Stimulated activated naive B cell treated with anti-CD40 and anti-IgM and Interleukin-4, amounts not matched to agents 10 μg/mL and 1 μg/mL and 100 μg/mL, for 72 hours (primary cell): ENCODE measurements around the gene GTF2F2.
A peak's percentile ranks its signal among the peaks of the same experiment; 100 is the strongest.

Experiments used
- ATAC-seq, 2 donors: fragments of 150-1000 bp; cut with Tn5 transposase; replicated peaks; 2 replicates each; pipeline ENCODE4 v1.10.0; 2021; ENCODE audit warnings: moderate library complexity in 1 of 2
- DNase-seq: peaks from one replicate; pipeline ENCODE4 v3.0.0; 2021
- H3K27ac Mint-ChIP-seq: one replicate; pipeline ENCODE4 v1.8.0; 2022; ENCODE audit warnings: mild to moderate bottlenecking, mixed read lengths
- H3K27me3 Mint-ChIP-seq, 2 donors: one replicate each; pipeline ENCODE4 v1.8.0; 2022; ENCODE audit warnings: mixed read lengths in 2 of 2
- H3K36me3 Mint-ChIP-seq, 2 donors: one replicate each; pipeline ENCODE4 v1.8.0; 2022; ENCODE audit warnings: mixed read lengths in 2 of 2, mild to moderate bottlenecking in 1 of 2
- H3K4me1 Mint-ChIP-seq, 2 donors: one replicate each; pipeline ENCODE4 v1.8.0; 2022; ENCODE audit warnings: mixed read lengths in 2 of 2, mild to moderate bottlenecking in 1 of 2
- H3K4me3 Mint-ChIP-seq, 2 donors: one replicate each; pipeline ENCODE4 v1.8.0; 2022; ENCODE audit warnings: mild to moderate bottlenecking in 2 of 2, mixed read lengths in 2 of 2, moderate library complexity in 1 of 2
- H3K9me3 Mint-ChIP-seq, 2 donors: one replicate each; pipeline ENCODE4 v1.8.0; 2022; ENCODE audit warnings: mixed read lengths in 2 of 2, mild to moderate bottlenecking in 1 of 2

Gene GTF2F2

DNA sequence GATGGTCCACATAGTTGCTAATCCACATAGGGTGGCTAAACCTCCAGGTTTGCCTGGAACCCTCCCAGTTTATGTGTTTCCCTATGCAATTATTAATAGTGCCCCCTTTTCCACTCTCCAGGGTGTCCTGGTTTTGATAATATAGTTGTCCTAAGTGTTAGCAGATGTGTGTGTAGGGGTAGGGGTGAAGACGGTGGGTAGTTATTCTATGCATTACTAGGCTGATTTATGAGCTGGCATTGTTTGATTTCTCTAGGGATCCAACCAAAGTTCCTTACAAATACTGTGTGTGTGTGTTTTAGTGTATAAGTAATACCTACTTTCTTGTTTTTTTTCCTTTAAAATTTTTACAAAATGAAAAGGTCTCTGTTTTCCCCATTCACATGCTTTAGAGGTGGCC is 21.1 kb downstream of the GTF2F2 start:
- peaks cover 26 to 50% of the 10 kb centered on the region in 2 donors for H3K36me3 Mint-ChIP-seq
- peaks cover 21% of the 10 kb centered on the region in 2 donors for H3K4me1 Mint-ChIP-seq
- no peaks in the 10 kb centered on the region for H3K27me3 Mint-ChIP-seq
- DNase-seq (no peak), ATAC-seq (no peak)
- H3K9me3 Mint-ChIP-seq, result no peaks in the 10 kb centered on the region
- no peak overlapping the region for H3K4me3 Mint-ChIP-seq
- no peak overlapping the region for H3K27ac Mint-ChIP-seq

DNA sequence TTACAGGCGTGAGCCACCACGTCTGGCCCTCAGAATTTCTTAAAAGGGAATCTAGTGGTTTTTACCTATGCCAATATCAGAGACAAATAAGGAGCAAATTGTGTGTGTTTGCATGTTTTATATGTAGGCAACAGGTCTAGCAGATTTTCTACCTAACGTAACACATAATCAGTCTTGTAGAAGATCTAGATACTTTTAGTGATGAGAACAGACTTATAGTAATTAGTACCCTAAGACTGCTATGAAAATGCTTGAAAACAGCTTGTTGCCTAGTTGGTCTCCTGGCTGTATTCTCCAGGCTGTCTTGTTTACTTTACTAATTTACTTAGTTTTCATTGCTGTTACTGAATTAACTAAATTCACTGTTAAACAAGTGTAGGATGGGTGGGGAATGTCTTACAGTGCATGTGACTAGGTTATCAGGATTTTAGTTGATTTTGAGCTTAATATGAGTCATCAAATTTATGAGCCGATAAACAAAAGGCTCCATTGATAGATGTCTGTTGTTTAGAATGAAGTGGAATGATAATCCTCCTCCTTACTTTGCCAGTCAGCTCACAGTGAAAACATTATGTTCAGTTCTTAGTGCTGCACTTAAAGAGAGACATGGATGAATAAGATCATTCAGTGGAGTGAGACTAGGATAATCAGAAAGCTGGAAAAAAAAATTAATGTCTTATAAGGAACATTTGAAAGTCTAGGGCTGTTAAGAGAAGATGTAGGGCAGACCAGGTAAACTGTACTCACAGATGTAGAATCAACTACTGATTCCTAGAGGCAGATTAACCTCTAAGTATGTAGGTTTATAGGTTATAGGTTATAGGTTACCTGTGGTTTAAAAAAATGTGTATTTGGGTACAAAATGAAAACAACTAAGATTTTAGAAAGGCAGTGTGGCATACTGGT is 22.4 kb downstream of the GTF2F2 start:
- ATAC-seq (no peak), DNase-seq (no peak)
- H3K4me1 Mint-ChIP-seq, result peaks cover 24 to 32% of the 10 kb centered on the region in 2 donors
- H3K4me3 Mint-ChIP-seq, result no peak overlapping the region
- peak overlapping the region; percentile 6 for H3K27ac Mint-ChIP-seq
- no peaks in the 10 kb centered on the region for H3K27me3 Mint-ChIP-seq
- no peaks in the 10 kb centered on the region for H3K9me3 Mint-ChIP-seq
- H3K36me3 Mint-ChIP-seq, result peaks cover 31 to 55% of the 10 kb centered on the region in 2 donors

DNA sequence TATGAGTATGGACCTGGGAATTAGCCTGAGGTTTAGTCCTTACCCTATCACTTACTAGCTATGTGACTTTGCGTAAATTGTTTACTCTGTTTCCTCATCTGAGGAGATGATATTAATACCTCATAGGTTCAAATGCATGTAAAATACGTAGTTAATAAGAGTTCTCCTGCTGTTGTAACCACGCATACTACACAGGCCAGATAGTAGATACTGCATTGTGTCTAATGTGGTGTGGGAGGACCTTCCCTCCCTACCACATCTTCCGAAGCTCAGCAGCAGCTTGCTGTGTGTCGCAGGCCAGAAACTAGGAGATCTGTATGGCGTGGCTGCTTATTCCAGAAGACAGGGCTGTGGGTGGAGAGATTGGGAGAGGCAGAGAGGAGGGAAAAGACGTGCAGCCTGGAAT is 23.0 kb downstream of the GTF2F2 start:
- Mint-ChIP-seq H3K4me1 (peaks cover 26 to 35% of the 10 kb centered on the region in 2 donors), H3K9me3 (no peaks in the 10 kb centered on the region), H3K36me3 (peaks cover 27 to 52% of the 10 kb centered on the region in 2 donors), H3K27ac (no peak overlapping the region), H3K4me3 (no peak overlapping the region), H3K27me3 (no peaks in the 10 kb centered on the region)
- no peak for ATAC-seq
- no peak for DNase-seq

DNA sequence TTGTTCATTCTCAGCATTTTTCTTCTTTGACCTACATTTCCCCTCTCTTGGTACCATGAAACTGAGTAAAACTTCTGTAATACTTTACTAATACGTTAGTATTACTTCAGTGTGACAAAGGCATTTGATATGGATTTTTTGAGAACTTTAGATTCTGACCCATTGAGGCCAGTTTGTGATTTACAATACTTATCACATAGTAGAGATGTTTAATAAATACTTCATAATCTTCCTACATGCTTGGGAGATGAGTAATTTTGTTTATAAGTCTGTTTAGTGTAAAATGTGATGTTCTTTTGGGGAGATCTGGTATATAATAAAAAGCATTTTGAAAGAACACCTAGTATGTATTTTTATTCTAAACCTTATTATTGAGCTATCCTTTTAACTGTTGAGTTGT is 29.7 kb downstream of the GTF2F2 start:
- peaks cover 26 to 37% of the 10 kb centered on the region in 2 donors for H3K36me3 Mint-ChIP-seq

DNA sequence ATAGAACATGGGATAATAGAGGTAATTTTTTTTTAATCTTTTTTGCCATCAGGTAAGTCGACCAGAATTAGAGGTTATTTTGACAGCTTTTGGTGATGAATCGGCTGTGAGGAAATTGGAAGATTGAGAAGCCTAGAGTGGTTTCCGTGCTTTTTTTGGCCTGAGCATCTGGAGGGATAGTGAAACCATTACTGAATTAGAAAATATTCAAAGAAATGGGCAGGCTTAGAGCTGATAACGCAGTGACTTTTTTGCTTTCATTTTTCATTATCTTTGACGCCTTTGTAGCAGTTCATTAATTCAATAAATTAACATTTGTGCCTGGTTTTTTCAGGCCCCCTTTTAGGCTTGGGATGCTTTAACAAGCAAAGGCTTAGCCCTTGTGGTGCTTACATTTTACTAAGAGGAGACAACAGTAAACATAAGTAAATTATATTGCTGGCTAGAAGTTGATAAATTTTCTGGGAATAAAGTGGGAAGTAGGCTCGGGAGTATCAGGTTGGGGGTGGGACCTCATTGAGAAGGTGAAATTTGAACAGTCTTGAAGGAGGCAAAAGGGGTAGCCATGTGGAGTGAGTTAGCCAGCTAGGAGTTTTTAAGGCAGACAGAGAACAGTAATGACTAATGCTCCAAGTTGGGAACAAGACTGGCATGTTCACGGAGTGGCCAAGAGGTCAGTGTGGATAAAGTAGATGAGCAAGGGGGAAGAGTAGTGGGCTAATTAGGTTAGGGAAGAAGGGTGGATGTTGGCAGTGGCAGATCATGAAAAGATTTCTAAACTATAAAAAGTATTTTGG is 36.5 kb downstream of the GTF2F2 start:
- Mint-ChIP-seq H3K27ac (no peak overlapping the region), H3K9me3 (peaks cover 16 to 18% of the 10 kb centered on the region in 2 donors), H3K36me3 (peaks cover 50% of the 10 kb centered on the region in 2 donors), H3K4me3 (no peak overlapping the region), H3K4me1 (peaks cover 8 to 25% of the 10 kb centered on the region in 2 donors), H3K27me3 (no peaks in the 10 kb centered on the region)
- ATAC-seq (no peak), DNase-seq (no peak)

More for the DNA sequence above, 29.7 kb downstream of the GTF2F2 start:
- no peak overlapping the region for H3K27ac Mint-ChIP-seq
- DNase-seq (no peak), ATAC-seq (no peak)
- no peaks in the 10 kb centered on the region for H3K27me3 Mint-ChIP-seq
- H3K4me3 Mint-ChIP-seq, result no peak overlapping the region
- H3K9me3 Mint-ChIP-seq, result no peaks in the 10 kb centered on the region
- H3K4me1 Mint-ChIP-seq, result peaks cover 18 to 28% of the 10 kb centered on the region in 2 donors

DNA sequence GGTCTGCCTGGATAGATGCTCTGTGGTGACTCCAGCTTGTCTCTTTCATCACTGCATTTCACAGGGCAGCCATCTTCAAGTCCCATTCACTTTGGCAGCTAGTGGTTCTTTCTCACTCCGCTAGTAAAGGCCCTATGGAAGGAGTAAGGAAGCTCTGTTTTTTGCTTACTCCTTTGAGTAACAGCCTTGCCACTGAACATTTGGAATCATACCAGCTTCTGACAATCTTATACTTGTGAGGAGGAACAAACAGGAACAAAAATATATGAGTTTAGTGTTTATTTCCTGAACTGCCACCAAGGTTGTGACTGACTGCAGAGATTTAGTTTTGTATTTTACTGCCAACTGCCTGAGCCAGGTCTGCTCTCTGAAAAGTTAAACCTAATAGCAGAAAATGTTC is 41.9 kb downstream of the GTF2F2 start:
- Mint-ChIP-seq H3K4me3 (no peak overlapping the region), H3K36me3 (peaks cover 38 to 39% of the 10 kb centered on the region in 2 donors), H3K27me3 (no peaks in the 10 kb centered on the region), H3K4me1 (peaks cover 7 to 14% of the 10 kb centered on the region in 2 donors), H3K9me3 (peaks cover 10% of the 10 kb centered on the region in 2 donors), H3K27ac (no peak overlapping the region)
- DNase-seq (no peak), ATAC-seq (no peak)

DNA sequence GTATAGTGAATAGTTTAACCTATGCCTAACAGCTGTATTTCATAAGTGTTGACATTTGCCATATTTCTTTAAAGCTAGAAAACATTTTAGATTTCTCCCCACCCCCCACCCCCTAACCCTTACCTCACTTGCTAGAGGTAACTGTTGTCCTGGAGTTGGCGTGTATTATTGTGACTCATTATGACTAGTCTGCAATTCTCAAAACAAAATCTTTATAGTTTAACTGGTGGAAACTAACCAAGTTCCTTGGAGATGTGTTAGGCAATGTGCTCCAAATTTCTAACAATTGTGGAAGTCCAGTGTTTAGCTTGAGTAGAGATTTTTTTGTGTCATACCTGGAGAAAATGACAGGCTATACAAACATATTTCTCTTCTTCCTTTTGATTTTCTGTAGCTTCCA is 42.5 kb downstream of the GTF2F2 start:
- ATAC-seq (no peak), DNase-seq (no peak)

DNA sequence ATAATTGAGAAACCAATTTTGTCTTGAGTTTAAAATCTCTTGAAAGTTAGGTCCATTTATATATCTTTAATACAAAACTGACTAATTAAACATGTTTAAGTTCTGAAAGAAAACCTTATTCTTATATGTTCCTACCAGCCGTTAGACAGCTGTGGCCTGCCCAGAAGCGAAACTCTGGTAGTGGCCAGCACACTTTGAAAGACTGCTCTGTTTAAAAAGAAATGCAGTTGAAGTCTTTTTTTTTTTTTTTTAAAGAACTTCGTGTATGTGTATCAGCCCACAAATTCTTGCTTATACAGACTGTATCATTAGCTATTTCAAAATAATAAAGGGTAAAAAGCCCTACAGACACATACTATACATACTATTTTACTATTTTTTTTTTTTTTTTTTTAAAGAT is 46.5 kb downstream of the GTF2F2 start:
- ATAC-seq (no peak), DNase-seq (no peak)
- no peak overlapping the region for H3K27ac Mint-ChIP-seq
- H3K9me3 Mint-ChIP-seq, result no peaks in the 10 kb centered on the region
- H3K4me1 Mint-ChIP-seq, result peaks cover 4 to 7% of the 10 kb centered on the region in 2 donors
- no peak overlapping the region for H3K4me3 Mint-ChIP-seq
- peaks cover 32 to 41% of the 10 kb centered on the region in 2 donors for H3K36me3 Mint-ChIP-seq
- no peaks in the 10 kb centered on the region for H3K27me3 Mint-ChIP-seq

More for the DNA sequence above, 42.5 kb downstream of the GTF2F2 start:
- Mint-ChIP-seq H3K4me3 (no peak overlapping the region), H3K27ac (no peak overlapping the region), H3K4me1 (peaks cover 7 to 12% of the 10 kb centered on the region in 2 donors), H3K36me3 (peaks cover 35% of the 10 kb centered on the region in 2 donors), H3K27me3 (no peaks in the 10 kb centered on the region), H3K9me3 (peaks cover 8% of the 10 kb centered on the region in 2 donors)

DNA sequence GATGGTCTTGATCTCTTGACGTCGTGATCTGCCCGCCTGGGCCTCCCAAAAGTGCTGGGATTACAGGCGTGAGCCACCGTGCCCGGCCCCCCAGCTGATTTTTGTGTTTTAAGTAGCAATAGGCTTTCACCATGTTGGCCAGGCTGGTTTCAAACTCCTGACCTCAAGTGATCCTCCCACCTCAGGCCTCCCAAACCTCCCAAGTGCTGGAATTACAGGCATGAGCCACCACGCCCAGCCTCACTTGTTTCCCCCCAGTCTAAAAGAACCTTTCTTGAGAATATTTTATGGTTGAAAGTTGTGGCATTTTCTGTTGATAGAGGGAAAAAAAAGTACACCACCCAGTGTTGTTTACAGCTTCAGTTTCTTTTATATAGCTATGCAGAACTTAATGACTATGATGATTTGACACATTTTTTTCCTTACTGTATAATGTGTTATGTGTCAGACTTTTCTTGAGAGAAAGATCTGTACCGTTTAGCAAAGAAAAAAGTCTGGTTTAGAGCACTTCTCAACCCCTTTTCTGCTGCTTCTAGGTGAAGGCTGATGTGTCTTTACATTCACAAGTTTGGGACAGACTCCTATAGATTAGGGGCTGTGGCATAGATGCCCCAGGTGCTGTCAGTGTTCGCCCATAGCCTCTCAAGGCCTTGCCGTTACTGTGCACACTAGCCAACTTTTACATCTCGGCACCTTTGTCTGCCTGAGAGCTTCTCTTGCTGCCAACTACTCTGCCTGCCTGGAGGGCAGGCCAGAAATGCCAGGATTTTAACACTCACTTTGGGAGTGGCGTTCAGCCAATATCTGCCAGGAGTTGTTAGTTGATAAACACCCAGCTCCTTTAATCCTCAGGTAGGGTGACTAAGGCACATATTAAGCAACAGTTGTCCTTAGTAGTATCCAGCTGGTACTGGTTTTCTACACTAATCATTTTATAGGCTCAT is 47.6 kb downstream of the GTF2F2 start:
- peaks cover 0 to 8% of the 10 kb centered on the region in 2 donors for H3K4me1 Mint-ChIP-seq
- no peak for DNase-seq
- H3K27ac Mint-ChIP-seq, result no peak overlapping the region
- no peak overlapping the region for H3K4me3 Mint-ChIP-seq
- H3K36me3 Mint-ChIP-seq, result peaks cover 33 to 51% of the 10 kb centered on the region in 2 donors
- H3K9me3 Mint-ChIP-seq, result no peaks in the 10 kb centered on the region
- no peak for ATAC-seq
- no peaks in the 10 kb centered on the region for H3K27me3 Mint-ChIP-seq

DNA sequence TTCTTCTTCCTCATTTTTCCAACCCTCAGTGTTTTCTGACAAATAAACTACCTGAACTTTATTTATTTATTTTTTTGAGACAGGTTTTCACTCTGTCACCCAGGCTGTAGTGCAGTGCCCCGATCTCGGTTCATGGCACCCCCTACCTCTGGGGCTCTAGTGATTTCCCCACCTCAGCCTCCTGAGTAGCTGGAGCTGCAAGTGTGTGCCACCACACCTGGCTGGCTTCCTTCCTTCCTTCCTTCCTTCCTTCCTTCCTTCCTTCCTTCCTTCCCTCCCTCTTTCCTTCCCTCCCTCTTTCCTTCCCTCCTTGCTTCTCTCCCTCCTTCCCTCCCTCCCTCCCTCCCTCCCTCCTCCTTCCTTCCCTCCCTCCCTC is 48.2 kb downstream of the GTF2F2 start:
- H3K36me3 Mint-ChIP-seq, result peaks cover 36 to 56% of the 10 kb centered on the region in 2 donors
- DNase-seq (no peak), ATAC-seq (no peak)
- H3K4me1 Mint-ChIP-seq, result peaks cover 4 to 11% of the 10 kb centered on the region in 2 donors
- H3K4me3 Mint-ChIP-seq, result no peak overlapping the region
- H3K9me3 Mint-ChIP-seq, result peaks cover 0 to 2% of the 10 kb centered on the region in 2 donors
- no peaks in the 10 kb centered on the region for H3K27me3 Mint-ChIP-seq
- H3K27ac Mint-ChIP-seq, result no peak overlapping the region

DNA sequence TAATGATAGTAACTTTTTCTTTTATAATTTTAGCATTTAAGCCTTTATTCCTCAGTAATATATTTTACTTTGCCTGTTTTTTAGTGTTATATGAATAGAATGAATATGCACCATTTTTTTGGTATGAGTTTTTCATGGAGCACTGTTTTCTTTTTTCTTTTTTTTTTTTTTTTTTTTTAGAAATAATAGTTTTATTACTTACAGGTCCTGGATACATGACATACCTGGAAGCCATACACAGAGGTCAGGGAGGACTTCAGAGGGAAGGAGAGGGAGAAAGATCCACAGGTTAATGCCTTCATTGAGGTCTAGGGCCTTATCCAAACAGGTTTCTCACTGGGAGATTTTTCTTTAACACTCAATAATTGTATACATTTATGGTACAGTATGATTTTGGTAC is 54.2 kb downstream of the GTF2F2 start:
- no peak overlapping the region for H3K27ac Mint-ChIP-seq
- no peak for ATAC-seq
- no peak overlapping the region for H3K4me3 Mint-ChIP-seq
- peaks cover 34 to 58% of the 10 kb centered on the region in 2 donors for H3K36me3 Mint-ChIP-seq
- peaks cover 0 to 2% of the 10 kb centered on the region in 2 donors for H3K9me3 Mint-ChIP-seq
- no peak for DNase-seq
- H3K27me3 Mint-ChIP-seq, result no peaks in the 10 kb centered on the region
- H3K4me1 Mint-ChIP-seq, result peaks cover 19 to 34% of the 10 kb centered on the region in 2 donors

DNA sequence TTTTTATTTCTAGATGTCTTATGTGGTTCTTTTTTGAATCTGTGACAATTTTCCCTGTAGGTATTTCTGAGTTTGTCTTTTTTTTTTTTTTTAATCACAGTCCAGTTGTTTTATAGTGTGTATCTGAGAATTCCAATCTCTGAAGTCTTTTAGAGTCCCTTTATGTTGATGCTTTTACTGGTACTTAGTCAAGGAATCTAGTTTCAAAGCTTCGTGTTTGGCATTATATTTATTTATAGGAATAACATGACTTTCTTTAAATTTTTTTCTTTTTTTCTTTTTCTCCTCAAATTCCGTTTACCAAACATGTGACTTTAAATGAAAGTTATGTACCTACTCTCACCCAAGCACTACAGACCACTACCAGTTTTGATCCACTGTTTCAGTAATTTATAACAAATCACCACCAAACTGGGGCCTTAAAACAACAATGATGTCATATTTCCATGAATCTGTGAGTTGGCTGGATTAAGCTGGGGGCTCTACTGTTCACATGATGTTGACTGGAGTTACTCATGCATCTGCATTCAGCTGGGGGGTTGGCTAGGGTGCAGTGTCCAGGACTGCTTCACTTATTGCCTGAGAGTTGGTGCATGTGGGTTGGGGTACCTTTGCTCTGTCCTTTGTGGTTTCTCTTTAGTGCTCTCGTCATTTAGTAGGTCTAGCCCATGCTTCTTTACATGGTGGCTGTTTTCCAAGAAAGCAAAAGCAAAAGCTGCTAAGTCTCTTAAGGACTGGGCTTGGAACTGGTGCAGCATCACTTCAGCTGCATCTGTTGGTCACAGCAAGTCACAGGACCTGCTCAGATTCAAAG is 58.2 kb downstream of the GTF2F2 start:
- ATAC-seq, result no peak
- no peak for DNase-seq
- Mint-ChIP-seq H3K9me3 (no peaks in the 10 kb centered on the region), H3K4me3 (no peak overlapping the region), H3K4me1 (peaks cover 15 to 37% of the 10 kb centered on the region in 2 donors), H3K27ac (peak overlapping the region; percentile 48), H3K27me3 (no peaks in the 10 kb centered on the region), H3K36me3 (peaks cover 30 to 50% of the 10 kb centered on the region in 2 donors)

DNA sequence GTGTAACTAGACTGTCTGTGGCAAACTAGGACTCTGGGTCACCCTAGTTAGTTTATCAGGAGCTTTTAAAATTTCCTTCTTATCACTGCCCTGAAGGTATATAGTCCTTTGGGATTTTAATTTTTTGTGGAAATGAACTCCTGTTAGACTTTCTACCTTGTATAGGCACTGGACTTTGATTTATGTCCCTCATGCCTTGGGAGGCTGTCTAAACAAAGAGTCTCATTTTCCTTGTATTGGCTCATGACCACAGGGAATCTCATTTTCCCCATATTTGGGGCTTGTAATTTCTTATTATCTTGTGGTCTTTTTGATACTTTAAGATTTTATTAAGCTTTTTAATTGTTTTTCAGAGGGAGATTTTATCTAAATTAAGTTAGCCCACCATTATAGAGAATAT is 59.1 kb downstream of the GTF2F2 start:
- no peak for ATAC-seq
- peaks cover 17 to 44% of the 10 kb centered on the region in 2 donors for H3K4me1 Mint-ChIP-seq
- DNase-seq, result no peak
- no peak overlapping the region for H3K4me3 Mint-ChIP-seq
- H3K27ac Mint-ChIP-seq, result no peak overlapping the region
- no peaks in the 10 kb centered on the region for H3K27me3 Mint-ChIP-seq
- peaks cover 0 to 2% of the 10 kb centered on the region in 2 donors for H3K9me3 Mint-ChIP-seq
- H3K36me3 Mint-ChIP-seq, result peaks cover 38 to 57% of the 10 kb centered on the region in 2 donors
